NCI-H2029 treated with DMSO at 0.1 percent for 48 hours (cell line): ENCODE measurements around the gene LRRFIP1.
"Not testable (repeated sequence)": the region's sequence is repeated elsewhere in the genome, so short reads cannot be mapped to it uniquely, and the experiment has no call there.

Experiments
- DNase-seq: peaks from one replicate; lab custom pipeline; 2025; lab: John Stamatoyannopoulos, UW

The LRRFIP1 gene, protein sequence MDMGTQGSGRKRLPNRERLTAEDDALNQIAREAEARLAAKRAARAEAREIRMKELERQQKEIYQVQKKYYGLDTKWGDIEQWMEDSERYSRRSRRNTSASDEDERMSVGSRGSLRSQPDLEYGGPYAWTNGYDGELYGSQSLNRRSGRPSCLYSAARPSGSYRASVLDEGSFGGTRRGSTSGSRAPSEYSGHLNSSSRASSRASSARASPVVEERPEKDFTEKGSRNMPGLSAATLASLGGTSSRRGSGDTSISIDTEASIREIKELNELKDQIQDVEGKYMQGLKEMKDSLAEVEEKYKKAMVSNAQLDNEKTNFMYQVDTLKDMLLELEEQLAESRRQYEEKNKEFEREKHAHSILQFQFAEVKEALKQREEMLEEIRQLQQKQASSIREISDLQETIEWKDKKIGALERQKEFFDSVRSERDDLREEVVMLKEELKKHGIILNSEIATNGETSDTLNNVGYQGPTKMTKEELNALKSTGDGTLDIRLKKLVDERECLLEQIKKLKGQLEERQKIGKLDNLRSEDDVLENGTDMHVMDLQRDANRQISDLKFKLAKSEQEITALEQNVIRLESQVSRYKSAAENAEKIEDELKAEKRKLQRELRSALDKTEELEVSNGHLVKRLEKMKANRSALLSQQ

DNA sequence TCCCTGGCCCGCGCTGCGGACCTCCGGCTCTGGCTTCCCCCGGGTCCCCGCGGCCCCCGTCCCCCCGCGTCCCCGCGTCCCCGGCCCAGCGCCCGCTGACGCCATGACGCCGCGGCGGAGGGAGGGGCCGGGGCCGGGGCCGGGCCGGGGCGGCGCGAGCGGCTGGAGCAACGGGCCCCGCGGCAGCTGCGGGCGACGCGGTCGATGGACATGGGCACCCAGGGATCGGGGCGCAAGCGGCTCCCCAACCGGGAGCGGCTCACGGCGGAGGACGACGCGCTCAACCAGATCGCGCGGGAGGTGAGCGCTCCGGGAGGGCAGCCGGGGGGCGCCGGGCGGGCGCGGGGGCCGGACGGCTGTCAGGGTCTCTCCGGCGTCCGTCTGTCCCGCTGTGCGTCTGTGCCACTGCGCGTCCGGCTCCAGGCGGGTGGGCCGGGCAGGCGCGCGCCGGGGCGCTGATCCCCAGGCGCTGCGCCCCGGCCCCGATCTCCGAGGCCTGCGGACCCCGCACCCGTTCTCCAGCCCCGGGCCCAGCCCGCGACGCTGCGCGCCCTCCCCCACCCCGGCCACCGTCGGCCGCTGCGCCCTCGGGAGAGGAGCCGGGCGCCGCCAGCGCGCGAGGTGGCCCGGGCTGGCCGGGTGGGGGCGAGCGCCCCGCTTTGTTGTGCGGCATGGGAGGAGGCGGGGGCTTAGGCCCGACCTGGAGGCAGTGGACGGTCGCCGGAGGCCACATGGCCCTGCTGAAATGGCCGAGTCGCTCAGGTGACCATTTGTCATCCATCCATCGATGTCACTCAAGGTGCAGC, at the start of gene LRRFIP1:
TSS of gene LRRFIP1 (plus strand) at position 147 of the 806 bp plus-strand sequence. CDS start at position 205, 58 bp downstream.
- DNase-seq: no peak

DNA sequence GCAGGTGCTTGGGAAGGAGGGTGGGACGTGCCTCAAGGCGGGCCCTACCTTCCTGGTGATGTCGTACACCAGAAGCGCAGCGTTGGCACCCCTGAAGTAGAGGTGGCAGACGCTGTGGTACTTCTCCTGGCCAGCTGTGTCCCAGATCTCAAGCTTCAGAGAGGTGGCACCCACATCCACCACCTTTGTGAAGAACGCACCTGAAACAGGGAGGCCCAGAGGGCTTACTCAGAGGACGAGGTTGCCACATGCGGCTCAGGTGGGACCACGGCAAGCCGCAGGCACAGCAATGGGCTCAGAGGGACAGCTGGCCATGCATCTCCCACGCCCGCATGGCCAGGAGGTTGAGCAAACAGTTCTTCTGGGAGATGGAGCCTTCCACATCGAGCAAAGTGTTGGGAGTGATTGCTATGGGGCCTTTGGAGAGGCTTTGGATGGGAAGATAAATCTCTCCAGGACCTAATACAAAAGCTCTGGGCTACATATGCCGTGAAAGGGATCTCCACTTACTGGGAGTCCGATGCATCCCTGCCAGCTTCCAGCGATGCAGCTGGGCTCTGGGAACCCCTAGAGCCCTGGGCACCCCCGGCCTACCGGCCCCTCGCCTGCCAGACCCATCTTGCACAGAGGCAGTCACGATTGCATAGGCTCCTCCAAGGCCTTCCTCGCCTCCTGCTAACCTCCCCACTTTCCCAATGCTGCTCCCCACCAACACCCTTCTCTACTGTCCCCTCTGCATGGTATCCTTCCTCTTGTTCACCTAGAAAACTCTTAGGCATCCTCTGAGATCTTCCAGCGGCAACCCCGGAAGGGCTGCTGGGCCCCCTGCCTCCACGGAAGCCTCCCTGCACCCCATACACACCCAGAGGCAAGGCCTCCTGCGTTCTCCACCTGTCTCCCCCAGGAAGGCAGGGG, 49.2 kb upstream of the LRRFIP1 start:
- DNase-seq: no peak

DNA sequence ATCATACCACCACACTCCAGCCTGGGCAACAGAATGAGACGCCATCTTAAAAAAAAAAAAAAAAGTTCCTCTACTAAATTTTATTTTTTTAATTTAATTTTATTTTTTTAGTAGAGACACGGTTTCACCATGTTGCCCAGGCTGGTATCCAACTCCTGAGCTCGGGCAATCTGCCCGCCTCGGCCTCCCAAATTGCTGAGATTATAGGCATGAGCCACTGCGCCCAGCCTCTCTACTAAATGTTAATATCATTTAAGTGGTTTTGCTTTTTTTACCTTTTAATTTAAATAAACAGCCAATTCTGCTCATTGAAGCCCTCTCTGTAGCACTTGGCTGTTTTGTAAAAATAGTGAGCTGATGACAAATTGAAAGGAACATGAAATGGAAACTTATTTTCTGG, 46.1 kb upstream of the LRRFIP1 start:
- no peak for DNase-seq

DNA sequence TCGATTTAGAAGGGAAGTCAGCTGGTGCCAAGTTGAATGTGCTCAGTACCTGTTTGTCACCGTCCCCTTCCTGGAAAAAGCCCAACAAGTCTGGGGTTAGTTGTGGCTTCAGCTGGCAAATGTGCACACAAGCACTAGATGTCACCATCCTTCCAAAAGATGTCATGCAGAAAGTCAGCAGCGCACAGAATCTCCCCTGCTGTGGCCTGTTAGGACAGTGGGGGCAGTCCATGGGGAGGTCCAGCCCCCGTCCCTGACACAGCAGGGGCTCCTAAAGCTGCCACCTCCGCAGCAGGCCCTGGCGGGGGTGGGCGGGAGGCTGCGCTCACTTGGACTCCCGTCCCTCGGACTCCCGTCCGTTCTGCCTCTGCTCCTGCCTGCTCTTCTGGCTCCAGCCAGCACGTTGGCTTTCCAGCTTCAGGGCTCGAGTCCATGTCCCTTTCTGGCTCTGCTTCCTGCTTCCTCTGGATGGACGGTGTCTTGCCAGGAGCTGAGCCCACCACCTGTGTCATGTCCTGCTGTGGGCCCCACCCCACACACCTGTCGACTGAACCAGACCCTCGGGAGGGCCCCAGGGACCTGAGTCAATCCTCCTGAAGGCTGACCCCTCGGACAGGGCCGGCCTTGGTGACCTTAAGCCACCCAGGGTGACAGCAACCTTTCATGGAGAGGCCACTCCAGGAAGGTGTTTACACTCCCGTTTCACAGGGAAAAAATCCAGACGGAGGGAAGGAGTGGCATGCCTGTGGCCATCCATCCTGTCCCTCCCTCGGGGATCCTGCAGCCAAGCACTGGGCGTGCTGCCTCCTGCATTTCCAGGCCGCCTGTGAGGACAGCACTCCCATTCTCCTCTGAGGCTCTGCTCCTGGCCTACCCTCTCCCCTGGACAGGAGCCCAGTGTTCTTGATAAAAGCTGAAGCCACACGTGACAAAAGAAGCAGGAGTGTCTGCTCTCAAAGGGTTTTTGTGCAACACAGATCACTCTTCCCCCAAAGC, 45.3 kb upstream of the LRRFIP1 start:
- DNase-seq: peak; percentile 86

DNA sequence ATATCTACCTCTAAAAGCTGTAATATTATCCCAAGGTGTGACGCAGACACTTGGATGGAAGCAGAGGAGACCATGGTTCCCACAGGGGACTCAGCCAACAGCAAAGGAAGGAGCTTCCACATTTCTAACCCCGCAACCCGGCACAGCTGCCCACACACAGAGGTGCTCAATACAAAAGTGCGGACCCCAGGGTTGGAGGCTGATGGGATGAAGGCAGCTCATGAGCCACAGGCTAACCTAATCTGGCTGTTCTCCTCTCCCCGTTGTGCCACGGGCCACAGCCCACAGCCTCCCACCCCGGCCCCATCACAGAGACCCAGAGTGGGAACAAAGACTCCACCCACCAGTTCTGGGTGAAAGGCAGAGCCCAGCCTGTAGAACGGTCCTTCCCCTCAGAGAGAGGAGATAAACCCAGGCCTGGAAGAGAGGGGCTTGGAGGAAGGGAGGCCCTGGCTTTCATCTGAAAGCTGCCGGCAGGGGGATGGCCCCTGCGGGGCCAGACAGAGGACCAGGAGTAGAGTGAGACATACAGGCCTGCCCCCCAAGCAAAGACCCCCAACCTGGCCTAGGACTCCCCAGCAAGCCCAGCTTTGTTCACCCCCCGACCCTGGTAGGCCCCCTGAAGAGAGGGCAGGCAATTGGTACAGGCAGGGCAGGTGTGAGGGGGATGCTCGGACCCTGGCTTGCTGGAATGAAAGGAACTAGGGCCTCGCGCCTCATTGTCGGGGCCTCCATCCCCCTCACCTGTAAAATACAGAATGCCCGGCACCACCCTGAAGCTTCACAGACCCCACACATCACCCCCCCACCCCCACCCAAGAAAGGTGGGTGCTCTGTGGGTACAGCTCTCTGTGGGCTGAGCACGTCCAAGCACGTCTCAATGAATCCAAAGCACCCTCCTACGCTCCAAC, 43.7 kb upstream of the LRRFIP1 start:
- DNase-seq: no peak

DNA sequence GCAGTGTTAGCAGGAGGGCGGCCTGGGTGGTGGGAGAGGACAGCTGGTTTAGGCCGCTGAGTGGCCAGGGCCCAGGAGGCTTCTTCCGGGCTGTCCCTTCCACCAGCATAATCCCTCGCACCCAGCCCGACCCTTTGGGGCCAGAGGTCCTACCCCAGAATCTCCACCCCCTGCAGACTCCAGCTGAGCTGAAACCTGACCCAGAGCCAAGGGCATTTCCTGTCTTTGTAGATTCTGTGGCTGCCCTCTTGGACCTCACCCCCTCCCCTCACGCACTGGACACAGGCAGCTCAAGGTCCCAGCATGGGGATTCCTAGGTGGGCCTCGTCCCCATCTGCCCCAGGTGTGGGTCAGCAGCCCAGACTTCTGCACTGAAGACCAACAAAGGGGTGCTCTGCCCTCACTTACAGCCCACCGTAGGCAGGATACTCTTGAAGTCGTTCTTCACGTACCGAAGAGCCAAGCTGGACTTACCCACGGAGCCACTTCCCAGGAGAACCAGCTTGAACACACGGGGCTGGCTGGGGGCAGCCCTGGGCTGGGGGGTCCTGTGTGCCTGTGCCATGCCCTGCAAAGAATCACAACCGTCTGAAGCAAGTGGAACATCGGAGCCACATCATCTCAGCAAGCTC, 41.7 kb upstream of the LRRFIP1 start:
- no peak for DNase-seq

DNA sequence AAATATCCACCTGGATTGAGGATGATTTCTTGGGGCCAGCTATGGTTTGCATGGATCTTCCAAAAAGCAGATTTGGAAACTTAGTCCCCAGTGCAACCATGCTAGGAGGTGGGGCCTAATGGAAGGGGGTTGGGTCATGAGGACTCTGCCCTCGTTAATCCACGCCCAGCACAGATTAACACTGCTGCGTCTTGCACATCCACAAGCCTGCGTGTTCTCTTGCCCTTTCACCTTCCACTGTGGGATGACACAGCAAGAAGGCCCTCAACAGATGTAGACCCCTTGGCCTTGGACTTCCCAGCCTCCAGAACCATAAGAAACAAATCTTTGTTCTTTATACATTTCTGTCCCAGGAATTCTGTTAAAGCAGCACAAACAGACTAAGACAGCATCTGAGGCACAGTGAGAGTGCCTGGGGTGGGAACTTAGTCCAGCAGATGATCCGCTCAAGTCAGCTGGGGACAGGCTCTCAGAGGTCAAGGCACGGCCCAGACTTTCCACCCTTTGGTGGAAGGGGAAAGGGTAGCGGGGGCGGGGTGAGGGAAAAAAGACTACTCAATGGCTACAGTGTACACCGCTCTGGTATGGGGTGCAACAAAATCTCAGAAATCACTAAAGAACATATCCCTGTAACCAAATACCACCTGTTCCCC, 39.2 kb upstream of the LRRFIP1 start:
- DNase-seq: no peak

DNA sequence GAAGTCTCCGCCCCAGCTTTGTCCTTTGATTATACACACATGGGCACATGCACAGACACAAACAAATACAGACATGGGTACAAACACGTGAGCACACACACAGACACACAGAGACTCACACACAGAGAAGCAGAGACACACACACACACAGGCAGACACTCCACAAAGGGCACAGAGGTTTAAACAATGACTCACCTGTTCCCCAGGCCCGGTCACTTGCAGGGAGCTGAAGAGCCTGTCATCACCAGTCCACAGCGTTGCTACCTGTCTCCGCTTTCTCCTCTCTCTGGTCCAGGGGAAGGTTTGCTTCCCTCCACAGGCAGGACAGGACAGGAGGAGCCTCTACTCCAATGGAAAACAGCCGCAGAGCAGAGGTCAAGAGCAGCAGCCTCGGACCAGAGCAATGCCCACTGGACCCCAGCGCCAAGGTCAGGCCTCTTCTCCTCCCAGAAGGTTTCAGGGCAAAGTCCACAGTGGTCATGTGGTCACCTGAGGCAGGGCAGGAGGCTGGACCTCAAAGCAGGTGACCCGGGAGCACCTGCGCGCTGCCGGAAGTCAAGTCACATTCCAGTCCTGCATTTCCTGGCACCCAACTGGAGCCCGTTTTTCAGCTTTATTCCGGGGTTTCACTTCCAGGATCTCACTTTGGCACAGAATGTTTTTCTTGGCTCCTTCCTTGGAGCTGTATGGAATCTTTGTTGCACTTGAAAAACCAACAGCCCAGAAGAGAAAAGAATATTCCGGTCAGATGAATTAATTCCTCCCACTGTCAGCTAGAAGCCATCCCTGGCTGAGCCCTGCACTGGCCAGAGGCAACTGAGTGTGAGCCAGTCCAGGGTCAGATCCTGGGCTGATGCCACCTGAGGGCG, 36.9 kb upstream of the LRRFIP1 start, which contains the start of gene RAB17:
TSS of gene RAB17 (minus strand) at position 463 of the 869 bp plus-strand sequence. CDS start 4,580 bp downstream, outside the sequence.
- peak; percentile 79 for DNase-seq

DNA sequence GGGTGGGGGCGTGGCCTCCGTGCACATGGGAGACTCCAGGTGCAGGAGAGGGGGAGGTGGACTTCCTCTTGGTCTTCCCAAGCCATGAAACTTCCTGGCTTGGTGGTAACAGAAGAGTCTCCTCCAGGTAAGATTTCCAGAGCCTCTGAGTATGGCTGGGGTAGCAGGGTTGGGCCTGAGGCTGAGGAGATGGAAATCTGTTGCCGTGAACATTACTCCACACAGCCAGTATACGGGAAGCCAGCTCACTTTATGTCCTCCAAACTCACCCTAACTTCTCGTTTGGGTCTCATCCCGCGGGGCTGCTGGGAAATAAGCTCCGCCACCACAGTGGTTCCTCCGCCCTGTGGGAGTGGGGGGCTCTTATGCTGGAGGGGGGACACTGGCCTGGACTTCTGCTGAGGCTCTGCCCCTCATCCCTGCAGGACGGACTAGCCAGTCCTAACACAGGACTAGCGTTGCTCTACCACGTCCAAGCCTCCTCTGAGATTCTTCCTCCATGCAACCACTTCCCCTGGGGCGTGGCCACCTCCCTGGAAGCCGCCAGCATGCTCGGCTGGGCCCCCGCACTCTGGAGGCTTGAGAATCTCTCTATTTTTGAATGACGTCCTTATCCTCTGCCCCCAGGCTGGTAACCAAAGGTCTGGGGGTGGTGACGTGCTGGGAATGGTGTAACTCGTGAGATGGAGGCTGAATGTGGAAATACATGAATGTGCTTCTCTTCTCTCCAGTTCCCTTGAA, 36.1 kb upstream of the LRRFIP1 start:
- no peak for DNase-seq

DNA sequence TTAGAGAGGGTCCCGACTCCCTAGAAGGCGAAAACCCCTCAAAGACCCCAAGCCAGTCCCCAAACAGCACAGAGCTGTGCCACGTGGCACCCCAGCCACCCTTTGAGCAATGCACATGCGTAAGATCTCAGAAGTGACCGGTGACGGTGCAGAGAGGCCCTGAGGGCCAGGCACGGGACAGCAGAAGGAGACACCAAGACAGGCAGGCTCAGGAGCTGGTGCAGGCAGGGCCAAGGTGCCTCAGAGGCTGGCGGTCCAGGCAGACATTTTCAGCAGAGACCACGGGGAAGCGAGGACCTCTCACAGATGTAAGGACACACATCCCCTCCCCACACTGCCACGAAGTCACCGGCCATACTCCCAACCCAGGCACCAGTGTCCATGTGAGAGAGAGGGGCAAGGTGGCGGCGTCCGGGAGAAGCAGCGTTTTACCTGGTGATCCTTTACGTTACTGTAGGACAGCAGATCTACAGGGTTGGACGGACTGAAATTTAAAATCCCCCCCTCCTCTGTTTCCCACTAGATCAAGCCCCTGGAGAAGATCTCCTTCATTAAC, 34.9 kb upstream of the LRRFIP1 start:
- no peak for DNase-seq

DNA sequence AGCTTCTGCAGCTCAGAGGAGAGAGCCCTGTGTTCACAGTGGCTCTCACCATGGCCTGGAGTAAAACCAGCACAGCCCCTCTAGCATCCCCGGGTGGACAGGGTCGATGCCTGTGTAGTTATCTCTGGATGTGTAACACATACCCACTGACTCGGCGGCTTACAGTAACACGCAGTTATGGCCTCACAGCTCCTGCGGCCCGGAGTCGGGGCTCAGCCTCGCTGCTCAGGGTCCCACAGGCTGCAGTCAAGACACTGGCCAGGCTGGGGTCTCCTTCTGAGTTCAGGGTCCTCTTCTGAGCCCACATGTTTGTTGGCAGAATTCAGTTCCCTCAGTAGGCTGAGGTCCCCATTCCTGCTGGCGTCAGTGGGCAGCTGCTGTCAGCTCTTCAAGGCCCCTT, 34.4 kb upstream of the LRRFIP1 start:
- no peak for DNase-seq

DNA sequence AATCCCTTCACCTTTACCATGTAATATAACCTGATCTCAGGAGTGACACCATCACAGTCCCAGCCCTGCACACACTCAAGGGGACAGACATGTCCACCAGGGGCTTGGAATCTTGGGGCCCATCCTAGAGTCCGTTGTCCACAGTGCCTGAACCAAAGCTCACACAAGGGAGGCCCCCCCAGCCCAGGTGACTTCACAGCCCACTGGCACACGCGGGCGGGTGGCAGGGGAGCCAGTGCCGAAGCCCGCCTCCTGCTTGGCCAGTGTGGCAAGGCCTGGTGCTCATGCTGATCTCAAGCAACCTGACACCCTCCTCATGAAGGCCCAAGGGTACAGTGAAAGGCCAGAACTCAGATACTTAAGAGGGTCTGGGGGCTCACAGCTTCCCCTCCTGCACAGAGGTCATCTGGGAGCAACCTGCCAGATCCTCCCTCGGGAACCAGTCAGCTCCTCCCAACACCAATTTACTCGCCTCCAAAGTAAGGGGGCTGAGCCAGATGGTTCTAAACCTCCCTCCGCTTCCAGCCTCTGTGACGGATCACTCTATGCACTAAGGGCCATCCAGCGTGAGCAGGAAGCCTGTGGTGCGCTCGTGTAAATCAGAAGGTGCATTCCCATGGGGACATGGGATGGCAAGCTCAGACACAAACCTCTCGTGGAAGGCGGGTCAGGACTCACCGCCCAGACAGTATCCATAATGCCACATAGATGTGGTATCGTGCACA, 33.6 kb upstream of the LRRFIP1 start:
- no peak for DNase-seq

DNA sequence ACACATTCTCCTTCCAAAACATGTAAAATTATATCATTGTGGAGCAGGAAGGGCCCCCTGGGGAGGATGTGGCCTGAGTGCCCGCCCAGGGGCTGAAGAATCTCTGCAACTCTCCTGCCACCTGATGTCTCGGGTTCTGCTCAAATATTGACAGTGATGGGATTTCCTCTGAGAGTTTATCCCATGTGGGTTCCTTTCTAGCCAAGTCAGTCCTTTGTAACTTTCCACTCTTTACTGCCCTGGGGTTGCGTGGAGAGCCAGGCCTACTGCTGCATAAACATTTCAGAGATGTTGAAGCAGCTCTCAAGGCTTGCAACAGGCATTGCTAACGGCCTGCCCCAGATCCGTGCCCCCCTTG, 32.9 kb upstream of the LRRFIP1 start:
- DNase-seq: no peak

DNA sequence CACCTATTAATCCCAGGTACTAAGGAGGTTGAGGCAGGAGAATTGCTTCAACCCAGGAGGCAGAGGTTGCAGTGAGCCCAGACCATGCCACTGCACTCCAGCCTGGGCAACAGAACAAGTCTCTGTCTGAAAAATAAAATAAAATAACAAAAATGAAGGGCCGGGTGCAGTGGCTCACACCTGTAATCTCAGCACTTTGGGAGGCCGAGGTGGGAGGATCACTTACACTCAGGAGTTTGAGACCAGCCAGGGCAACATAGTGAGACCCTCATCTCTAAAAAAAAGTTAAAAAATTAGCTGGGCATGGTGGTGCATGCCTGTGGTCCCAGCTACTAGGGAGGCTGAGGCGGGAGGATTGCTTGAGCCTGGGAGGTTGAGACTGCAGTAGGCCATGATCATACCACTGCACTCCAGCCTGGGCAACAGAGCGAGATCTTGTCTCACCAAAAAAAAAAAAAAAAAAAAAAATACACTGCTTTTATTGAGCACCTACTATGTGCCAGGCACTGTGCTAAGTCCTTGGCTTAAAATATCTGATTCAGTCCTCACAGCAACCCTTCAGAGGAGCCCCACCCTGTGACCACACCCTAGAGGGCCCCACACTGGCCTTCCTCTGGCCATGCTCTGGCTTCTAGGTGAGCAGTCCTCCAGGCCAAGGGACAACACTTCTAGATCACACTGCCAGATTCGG, 31.4 kb upstream of the LRRFIP1 start:
- DNase-seq: not testable (repeated sequence)
